Fibroblast of peridontal ligament (primary cell): Measurements from ENCODE around the gene ZBTB43.
A peak's percentile ranks its signal among the peaks of the same experiment; 100 is the strongest.
"Not testable (repeated sequence)": the region's sequence is repeated elsewhere in the genome, so short reads cannot be mapped to it uniquely, and the experiment has no call there.

Experiments
- DNase-seq: peaks from one replicate; pipeline ENCODE4 v3.0.0-alpha.2; 2010; ENCODE audit errors: extremely low read depth

The ZBTB43 gene

GRCh38 chr9:126790561-126790960 lies 14.3 kb upstream of the ZBTB43 start:
- DNase-seq = no peak

- peak; percentile 61 for DNase-seq
Observed at GRCh38 chr9:126791406-126792230, 13.2 kb upstream of the ZBTB43 start.

GRCh38 chr9:126793686-126794417 lies 11.0 kb upstream of the ZBTB43 start:
- no peak for DNase-seq

GRCh38 chr9:126794441-126794840 lies 10.4 kb upstream of the ZBTB43 start:
- peak; percentile 49 for DNase-seq

GRCh38 chr9:126796758-126797157 lies 8.1 kb upstream of the ZBTB43 start:
- no peak for DNase-seq

- DNase-seq = no peak
Observed at GRCh38 chr9:126797903-126798302, 6.9 kb upstream of the ZBTB43 start.

GRCh38 chr9:126799034-126799433 lies 5.8 kb upstream of the ZBTB43 start:
- DNase-seq = no peak

- DNase-seq = no peak
Observed at GRCh38 chr9:126802318-126803059, 2.4 kb upstream of the ZBTB43 start.

- DNase-seq = no peak
Observed at GRCh38 chr9:126804198-126804695, 593 bp upstream of the ZBTB43 start.

GRCh38 chr9:126805554-126806262 lies 868 bp downstream of the ZBTB43 start:
- DNase-seq = peak; percentile 93

- DNase-seq = peak; percentile 67
Observed at GRCh38 chr9:126806336-126806735, 1.5 kb downstream of the ZBTB43 start.

GRCh38 chr9:126809068-126809467 lies 4.2 kb downstream of the ZBTB43 start:
- DNase-seq = peak; percentile 78

GRCh38 chr9:126810221-126810620 lies 5.4 kb downstream of the ZBTB43 start:
- not testable (repeated sequence) for DNase-seq

GRCh38 chr9:126813072-126813471 lies 8.2 kb downstream of the ZBTB43 start:
- DNase-seq = no peak

GRCh38 chr9:126814091-126814490 lies 9.3 kb downstream of the ZBTB43 start:
- no peak for DNase-seq

- not testable (repeated sequence) for DNase-seq
Observed at GRCh38 chr9:126817615-126818014, 12.8 kb downstream of the ZBTB43 start.

- no peak for DNase-seq
Observed at GRCh38 chr9:126818482-126818881, 13.6 kb downstream of the ZBTB43 start.

- DNase-seq = no peak
Observed at GRCh38 chr9:126819482-126819881, 14.6 kb downstream of the ZBTB43 start.

- no peak for DNase-seq
Observed at GRCh38 chr9:126822278-126822677, 17.4 kb downstream of the ZBTB43 start.

- no peak for DNase-seq
Observed at GRCh38 chr9:126822873-126823272, 18.0 kb downstream of the ZBTB43 start.

GRCh38 chr9:126824052-126824451 lies 19.2 kb downstream of the ZBTB43 start:
- not testable (repeated sequence) for DNase-seq
